ENCODE results near the gene TNFAIP1.
A peak's percentile ranks its signal among the peaks of the same experiment; 100 is the strongest.

TNFAIP1 gene

GRCh38 chr17:28370035-28370743 lies 34.6 kb downstream of the TNFAIP1 start, which contains the start of gene VTN:
Gene VTN, minus strand, starts transcription at chr17:28370307. Its CDS starts 104 bp downstream, at chr17:28370203.
- DNase-seq, result no peak

- no peak for DNase-seq
Measured at GRCh38 chr17:28370744-28371103, 35.2 kb downstream of the TNFAIP1 start.

GRCh38 chr17:28371245-28372202 lies 36.0 kb downstream of the TNFAIP1 start, which contains the start of gene SARM1:
Gene SARM1, plus strand, starts transcription at chr17:28371694. Its CDS starts 339 bp downstream, at chr17:28372033.
- DNase-seq, result peak in 50 of 51 donors; percentile 12 to 87 (median 67)

GRCh38 chr17:28372203-28372944 lies 36.8 kb downstream of the TNFAIP1 start:
- DNase-seq, result peak in 12 of 51 donors; percentile 9 to 61 (median 36)

- no peak for DNase-seq
Measured at GRCh38 chr17:28372945-28373274, 37.3 kb downstream of the TNFAIP1 start.

GRCh38 chr17:28379814-28380801 lies 44.5 kb downstream of the TNFAIP1 start:
- DNase-seq, result no peak

GRCh38 chr17:28381141-28381825 lies 45.7 kb downstream of the TNFAIP1 start:
- DNase-seq, result peak in 18 of 51 donors; percentile 10 to 56 (median 32)

- DNase-seq, result peak in 10 of 51 donors; percentile 11 to 49 (median 28)
Measured at GRCh38 chr17:28384281-28385036, 48.9 kb downstream of the TNFAIP1 start.

- no peak for DNase-seq
Measured at GRCh38 chr17:28385037-28385400, 49.5 kb downstream of the TNFAIP1 start.

- DNase-seq, result no peak
Measured at GRCh38 chr17:28385406-28385805, 49.8 kb downstream of the TNFAIP1 start.

GRCh38 chr17:28386391-28386790 lies 50.8 kb downstream of the TNFAIP1 start:
- DNase-seq, result no peak

GRCh38 chr17:28388106-28388505 lies 52.5 kb downstream of the TNFAIP1 start:
- DNase-seq, result no peak

- DNase-seq, result no peak
Measured at GRCh38 chr17:28390141-28390540, 54.6 kb downstream of the TNFAIP1 start.

- no peak for DNase-seq
Measured at GRCh38 chr17:28390563-28390962, 55.0 kb downstream of the TNFAIP1 start.

- no peak for DNase-seq
Measured at GRCh38 chr17:28390984-28391383, 55.4 kb downstream of the TNFAIP1 start.

GRCh38 chr17:28391401-28391800 lies 55.8 kb downstream of the TNFAIP1 start:
- no peak for DNase-seq

- no peak for DNase-seq
Measured at GRCh38 chr17:28392491-28392890, 56.9 kb downstream of the TNFAIP1 start.

GRCh38 chr17:28394337-28395116 lies 59.0 kb downstream of the TNFAIP1 start:
- no peak for DNase-seq

Data from hypothalamus (tissue), 51 donors.